Transverse colon (tissue), 4 donors: ENCODE results near the gene KRT78.

Experiments used
- CTCF ChIP-seq, 5 experiments: fragments of 200-600 bp in 3 of 5; fragments of 450-650 bp in 2 of 5; sonication (generic) in 3 of 5; IDR thresholded peaks; 1 replicate in 2 of 5; 2 replicates in 3 of 5; pipeline ENCODE4 v1.5.1; 2016 to 2017; ENCODE audit warnings: antibody characterized with exemption in 5 of 5, inconsistent platforms in 3 of 5, mild to moderate bottlenecking in 2 of 5, moderate library complexity in 1 of 5
- POLR2A ChIP-seq: fragments of 450-650 bp; IDR thresholded peaks from one replicate; pipeline ENCODE4 v1.6.1; 2016; ENCODE audit warnings: antibody characterized with exemption, mild to moderate bottlenecking, moderate library complexity
- POLR2AphosphoS5 ChIP-seq, 3 donors: sonication (generic); formaldehyde crosslinking; IDR thresholded peaks; one replicate each; pipeline ENCODE4 v1.6.1; 2016; ENCODE audit warnings: antibody characterized with exemption in 3 of 3

GRCh38 chr12:52874573-52875435 is 26.0 kb upstream of the KRT78 start:
- TF ChIP-seq POLR2A (no peak), CTCF (IDR thresholded peaks at IDR 0.05) (no peak), POLR2AphosphoS5 (IDR thresholded peaks at IDR 0.05) (no peak)
